ENCODE results near the gene KLHL14.
"Not testable (repeated sequence)": the region's sequence is repeated elsewhere in the genome, so short reads cannot be mapped to it uniquely, and the experiment has no call there.

The KLHL14 gene, protein sequence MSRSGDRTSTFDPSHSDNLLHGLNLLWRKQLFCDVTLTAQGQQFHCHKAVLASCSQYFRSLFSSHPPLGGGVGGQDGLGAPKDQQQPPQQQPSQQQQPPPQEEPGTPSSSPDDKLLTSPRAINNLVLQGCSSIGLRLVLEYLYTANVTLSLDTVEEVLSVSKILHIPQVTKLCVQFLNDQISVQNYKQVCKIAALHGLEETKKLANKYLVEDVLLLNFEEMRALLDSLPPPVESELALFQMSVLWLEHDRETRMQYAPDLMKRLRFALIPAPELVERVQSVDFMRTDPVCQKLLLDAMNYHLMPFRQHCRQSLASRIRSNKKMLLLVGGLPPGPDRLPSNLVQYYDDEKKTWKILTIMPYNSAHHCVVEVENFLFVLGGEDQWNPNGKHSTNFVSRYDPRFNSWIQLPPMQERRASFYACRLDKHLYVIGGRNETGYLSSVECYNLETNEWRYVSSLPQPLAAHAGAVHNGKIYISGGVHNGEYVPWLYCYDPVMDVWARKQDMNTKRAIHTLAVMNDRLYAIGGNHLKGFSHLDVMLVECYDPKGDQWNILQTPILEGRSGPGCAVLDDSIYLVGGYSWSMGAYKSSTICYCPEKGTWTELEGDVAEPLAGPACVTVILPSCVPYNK

DNA sequence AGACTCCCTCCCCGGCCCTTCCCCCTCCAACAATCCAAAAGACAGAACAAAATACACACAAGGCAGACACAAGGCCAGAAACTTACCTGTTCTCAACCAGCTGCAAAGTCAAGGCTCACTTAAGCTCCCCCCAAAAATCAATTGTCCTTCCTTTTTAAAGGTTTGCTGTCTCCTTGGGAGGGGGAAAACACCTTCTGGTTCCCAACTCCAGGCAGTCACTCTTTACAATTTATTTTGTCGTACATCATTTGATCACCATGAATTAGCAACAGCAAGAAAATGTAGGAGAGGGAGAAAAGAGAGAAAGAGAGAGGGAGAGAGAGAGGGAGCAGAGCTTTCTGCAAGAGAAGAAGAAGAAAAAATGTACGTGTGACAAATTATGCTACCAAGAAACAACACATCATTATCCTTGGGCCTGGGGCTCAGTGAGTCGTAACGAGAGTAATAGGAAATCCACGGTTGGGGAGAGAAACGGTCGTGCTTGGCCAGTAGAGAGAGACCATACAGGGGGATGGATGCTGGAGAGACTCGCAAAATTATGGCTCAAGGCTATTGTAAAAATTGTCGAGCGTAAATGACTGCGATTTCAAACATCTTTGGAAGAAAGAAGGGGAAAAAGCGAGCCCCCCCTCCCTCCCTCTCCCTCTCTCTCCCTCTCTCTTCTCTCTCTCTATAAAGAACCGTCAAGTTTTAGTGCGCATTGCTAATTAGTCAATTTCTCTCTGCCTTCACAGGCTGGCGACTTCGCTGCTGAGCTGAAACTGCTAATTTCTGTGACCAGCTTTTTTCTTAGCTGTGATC, at the start of gene KLHL14:
Gene KLHL14, minus strand, starts transcription at position 443 of the 801 bp plus-strand sequence. CDS start 2,432 bp downstream, outside the sequence.
- DNase-seq = no peak

DNA sequence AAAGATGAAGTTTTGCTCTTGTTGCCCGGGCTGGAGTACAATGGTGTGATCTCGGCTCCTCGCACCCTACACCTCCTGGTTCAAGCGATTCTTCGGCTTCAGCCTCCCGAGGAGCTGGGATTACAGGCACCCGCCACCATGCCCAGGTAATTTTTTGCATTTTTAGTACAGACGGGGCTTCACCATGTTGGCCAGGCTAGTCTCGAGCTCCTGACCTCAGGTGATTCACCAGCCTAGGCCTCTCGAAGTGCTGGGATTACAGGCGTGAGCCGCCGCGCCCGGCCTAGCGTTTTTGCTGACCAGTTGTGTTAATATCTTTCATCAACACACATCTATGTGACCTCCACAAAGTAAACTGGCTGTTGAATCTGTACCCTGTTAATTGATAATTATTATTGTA, 49.4 kb upstream of the KLHL14 start:
- DNase-seq = no peak

DNA sequence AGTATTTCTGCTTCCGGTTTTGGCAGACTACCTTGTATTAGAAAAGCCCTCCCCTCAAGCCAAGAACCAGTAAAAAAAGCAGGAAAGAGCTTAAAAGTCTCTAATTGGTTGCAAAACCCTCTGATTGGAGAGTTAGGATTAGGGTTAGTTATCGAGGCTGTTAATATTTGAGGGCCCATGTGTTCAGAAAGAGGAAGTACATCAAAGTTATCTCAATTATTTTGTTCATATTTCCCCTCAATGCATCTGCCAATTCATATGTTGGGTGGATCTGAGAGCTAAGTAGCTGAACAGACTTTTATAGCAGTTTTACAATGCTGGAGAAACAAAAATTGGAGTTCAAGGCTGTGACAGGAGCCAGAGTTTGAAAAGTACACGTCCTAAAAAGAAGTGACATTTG, 43.1 kb upstream of the KLHL14 start:
- no peak for DNase-seq

DNA sequence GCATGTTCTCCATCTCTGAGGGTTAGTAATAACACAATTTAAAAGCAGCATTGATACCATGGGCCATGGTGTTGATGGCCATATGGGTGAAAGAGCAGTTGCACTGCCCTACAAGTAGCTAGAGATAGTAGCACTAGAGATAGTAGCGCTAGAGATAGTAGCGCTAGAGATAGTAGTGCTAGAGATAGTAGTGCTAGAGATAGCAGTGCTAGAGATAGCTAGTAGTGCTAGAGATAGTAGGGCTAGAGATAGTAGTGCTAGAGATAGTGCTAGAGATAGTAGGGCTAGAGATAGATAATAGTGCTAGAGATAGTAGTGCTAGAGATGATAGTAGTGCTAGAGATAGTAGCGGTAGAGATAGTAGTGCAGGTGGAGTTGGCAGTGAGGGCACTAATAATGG, 39.5 kb upstream of the KLHL14 start:
- DNase-seq = no peak

DNA sequence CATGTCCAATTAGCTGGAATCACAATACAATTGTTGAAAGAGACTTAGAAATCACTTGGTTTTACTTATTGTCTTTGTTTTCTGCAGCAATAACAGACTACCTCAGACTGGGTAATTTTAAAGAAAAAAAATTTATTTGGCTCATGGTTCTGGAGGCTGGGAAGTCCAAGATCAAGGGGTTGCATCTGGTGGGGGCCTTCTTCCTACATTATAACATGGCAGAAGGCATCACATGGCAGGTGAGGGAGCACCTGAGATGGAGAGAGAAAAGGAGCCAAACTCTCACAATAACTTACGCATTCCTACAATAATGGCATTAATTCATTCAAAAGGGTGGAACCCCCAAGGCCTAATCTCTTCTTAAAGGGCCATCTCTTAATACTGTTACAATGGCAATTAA, 37.5 kb upstream of the KLHL14 start:
- no peak for DNase-seq

DNA sequence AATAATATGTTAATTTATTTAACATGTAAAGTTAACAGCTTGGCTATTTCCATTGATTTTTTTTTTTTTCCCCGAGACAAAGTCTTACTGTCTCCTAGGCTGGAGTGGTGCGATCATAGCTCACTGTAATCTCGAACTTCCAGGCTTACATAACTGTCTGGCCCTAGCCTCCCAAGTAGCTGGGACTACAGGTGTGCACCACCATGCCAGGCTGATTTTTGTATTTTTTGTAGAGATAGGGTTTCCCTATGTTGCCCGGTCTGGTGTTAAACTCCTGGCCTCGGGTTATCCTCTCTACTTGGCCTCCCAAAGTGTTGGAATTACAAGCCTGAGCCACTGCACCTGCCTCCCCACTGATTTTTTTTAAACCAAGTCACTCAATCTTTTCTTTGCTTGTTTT, 32.5 kb upstream of the KLHL14 start:
- no peak for DNase-seq

DNA sequence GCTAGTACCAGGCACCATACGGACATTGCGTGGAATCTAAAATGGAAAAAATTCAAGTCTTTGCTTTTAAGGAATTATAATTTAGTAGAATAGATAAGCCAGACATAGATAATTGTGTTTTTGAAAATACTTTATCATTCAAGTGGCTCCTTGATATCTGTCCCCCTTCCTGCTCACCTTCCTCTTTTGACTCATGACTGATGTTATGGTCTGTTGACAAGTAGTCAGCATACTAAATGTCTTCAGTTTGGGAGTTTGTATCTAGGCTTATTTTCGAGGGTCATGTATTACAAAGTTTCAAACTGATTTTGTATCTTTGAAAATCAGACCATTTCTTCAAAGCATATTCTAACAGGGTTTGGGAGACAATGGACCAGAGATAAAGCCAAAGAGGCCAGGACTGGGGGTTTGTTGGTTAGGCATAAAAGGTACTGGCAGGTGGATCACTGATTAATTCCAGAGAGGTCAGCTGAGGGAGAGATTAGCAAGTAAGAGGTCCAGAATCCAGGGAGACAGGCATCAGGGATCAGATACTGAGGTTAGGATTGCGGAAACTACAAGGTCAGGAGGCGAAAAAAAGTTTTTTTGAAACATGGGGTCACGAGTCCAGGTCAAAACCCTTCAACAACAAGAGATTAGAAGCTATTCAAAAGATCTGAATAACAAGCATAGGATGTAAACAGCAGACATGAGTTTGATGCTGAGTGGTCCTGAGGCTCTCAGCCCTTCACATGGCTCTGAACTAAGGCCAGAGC, 31.5 kb upstream of the KLHL14 start:
- no peak for DNase-seq

DNA sequence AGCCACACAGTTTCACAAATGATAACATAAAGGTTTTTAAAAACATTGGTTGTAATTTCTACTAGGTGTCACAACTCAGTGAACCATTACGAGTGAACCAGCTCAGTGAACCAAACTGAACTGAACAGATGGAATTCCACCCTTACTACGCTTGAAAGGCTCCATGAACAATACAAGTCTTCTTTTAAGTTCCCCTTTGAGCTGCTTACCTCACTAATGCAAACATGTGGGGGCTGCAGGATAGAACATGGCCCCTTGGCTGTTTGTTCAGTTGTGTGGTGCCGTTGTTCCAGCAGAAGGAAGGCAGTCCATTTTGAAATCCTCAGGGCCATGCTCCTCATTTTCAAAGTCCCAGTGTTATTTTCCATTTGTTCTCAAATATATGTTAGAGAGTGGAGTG, 30.7 kb upstream of the KLHL14 start:
- peak; percentile 36 for DNase-seq

DNA sequence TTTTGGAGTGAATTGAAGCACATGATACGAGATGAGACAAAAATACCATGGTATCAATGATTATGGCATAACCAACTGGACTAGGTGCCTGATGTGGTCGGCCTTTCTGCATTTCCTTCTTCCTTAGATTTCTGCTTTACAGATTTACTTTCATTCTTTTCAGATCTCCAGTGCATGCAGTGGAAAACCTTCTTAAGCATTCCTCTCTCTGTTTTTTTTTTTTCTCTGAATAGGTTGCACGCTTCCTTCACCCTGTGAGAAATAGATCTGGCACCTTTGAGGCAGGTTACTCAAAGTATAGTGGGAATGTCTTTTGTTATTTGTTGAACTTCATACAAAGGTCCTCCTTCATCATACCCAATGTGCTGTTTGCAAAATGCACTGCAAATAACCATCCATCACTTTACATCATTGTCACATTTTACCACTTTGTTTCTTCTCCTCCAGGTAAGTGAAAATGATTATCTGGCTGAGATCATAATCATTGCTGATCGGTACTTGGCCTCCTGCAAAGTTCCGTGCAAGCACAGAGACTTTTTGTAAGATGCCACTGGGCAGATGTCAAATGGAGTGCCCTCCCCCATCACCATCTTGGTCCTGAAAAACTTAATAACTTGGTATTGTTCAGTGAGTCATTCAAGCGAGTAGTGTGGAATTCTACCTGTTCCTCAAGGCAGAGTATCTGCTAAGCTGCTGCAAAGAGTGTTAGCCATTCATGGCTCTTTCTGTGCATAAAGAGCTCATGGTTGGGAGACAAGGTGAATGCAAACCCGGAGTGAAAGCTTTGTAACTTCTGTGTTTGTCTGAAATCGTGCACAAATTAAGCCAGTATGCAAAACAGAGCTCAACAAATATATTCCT, 30.0 kb upstream of the KLHL14 start:
- no peak for DNase-seq

DNA sequence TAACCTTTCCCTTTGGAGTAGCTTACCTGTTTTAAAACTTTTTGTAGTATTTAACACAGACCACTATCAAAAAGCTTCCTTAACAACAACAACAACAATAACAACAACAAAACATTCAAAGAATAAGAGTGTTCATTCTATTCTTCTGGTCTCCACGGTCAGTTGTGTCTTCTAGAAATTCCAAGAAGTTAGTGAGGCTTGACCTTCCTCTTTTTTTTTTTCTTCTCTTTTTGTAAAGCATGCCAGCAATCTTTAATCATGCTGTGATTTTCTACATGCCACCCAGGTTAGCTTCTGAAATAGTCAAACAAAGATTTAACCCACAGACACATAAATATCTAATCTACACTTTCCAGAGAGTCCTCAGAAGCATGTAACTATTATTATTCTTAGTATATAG, 28.4 kb upstream of the KLHL14 start:
- DNase-seq = no peak

DNA sequence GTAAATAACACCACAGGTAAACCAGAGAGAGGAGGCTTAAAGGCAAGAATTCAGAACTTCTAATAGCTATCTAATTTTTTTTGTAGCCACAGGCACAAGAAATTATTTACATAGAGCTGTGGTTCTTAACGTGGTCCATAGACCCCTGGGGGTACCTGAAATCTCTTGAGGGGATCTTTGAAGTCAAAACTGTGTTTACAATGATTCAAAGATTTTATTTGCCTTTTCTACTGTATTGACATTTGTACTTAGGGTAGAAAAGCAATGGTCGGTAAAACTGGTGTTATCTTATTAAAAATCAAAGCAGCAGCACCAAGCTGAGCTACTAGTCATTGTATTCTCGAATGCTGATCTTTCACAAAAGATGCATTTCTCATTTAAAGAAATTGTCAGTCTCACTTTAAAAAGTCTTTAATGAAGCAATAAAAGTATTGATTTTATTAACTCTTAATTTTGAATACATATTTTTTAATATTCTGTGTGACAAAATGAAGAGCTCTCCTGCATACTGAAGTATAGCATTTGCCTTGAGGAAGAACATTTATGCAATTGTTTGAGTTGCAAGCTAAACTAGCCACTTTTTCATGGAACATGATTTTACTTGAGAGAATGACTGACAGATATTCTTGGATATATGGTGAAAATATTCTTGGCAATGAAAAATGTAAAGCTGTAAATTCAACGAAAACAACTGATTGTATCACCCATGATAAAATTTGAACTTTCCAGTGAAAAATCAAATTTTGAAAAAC, 25.6 kb upstream of the KLHL14 start:
- no peak for DNase-seq

DNA sequence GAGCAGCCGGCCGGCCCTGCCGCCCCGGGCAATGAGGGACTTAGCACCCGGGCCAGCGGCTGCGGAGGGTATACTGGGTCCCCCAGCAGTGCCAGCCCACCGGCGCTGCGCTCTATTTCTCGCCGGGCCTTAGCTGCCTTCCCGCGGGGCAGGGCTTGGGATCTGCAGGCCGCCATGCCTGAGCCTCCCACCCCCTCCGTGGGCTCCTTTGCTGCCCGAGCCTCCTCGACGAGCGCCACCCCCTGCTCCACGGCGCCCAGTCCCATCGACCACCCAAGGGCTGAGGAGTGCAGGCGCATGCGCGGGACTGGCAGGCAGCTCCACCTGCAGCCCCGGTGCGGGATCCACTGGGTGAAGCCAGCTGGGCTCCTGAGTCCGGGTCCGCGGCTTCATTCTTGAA, 21.8 kb upstream of the KLHL14 start:
- not testable (repeated sequence) for DNase-seq

DNA sequence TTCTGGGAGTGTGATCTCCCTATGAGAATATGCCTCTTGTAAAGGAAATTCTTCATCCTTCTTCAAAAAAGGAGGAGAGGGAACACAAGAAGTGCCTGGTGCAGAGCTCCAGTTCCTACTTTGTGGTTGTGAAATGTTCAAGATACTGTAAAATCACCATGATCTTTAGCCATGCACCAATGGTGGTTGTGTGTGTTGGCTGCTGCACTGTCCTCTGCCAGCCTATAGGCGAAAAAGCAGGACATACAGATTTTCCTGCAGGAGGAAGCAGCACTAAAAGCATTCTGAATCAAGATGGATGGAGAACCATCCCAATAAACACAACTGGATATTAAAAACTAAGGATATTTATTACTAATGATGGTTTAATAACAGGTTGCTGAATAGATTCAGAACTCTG, 6.2 kb upstream of the KLHL14 start:
- DNase-seq = no peak

DNA sequence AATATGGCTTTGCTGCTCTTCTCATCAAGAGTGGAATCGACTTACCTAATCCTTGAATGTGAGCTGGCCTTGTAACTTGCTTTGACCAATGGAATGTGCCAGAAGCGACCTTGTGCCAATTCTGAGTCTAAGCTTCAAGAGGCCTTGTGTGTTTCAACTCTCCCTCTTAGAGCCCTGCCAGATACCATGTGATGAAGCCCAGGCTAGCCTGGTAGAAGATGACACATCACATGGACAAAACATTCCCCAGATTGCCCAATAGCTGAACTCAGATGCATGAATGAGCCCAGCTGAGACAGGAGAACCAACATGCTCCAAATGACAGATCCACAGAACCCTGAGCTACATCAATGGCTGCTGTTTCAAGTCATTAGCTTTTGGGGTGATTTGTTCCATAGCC, 4.2 kb upstream of the KLHL14 start:
- DNase-seq = no peak

DNA sequence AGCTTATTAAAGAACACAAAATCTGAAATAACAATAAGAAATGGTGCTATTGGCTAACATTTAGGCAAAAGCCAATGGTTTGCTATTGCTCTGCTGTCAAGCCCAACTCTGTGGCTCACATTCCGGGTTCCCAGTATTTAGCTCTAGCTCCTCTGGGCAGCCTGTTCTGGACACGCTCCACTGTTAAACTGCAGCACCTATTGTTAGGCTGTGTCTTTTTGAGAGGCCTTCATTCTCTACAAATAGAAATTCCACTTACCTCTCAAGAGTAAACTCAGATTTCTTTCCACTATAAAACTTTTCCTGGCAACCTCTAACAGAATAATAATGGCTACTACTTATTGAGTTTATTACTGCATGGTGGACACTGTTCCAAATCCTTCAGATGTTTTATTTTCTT, 3.7 kb upstream of the KLHL14 start:
- DNase-seq = no peak

DNA sequence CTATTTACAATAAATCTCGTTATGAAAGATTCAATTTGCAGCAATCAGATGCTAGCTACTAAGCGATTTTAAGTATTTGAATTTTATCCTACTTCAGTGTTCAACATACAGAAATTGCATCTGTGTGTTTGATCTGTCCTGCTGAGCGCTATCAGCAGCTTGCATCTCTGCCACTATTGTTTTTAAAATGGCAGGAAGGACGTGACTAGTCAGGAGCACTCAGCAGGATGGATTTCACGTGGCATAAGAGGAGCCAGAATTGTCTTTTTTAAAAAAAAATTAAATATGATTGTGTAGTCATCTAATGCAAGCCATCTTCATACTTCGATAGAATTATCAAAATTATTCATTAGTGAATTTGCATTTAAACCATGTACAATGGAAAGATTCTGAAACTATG, 2.8 kb upstream of the KLHL14 start:
- DNase-seq = no peak

DNA sequence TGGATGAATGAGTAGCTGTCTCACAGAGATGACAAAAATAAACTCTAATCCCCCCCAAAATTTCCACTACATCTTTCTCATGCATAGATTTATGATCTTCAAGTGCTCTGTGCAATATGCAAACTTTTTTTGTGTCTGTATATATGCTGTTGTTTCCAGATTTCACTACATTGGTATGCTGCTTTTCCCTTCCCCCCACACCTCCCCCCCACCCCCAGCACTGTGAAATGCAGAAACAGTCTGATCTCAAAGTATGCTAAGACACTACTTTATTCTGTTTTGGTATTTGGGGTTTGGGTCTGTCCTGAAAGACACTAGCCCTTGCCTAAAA, 524 bp upstream of the KLHL14 start:
- no peak for DNase-seq

DNA sequence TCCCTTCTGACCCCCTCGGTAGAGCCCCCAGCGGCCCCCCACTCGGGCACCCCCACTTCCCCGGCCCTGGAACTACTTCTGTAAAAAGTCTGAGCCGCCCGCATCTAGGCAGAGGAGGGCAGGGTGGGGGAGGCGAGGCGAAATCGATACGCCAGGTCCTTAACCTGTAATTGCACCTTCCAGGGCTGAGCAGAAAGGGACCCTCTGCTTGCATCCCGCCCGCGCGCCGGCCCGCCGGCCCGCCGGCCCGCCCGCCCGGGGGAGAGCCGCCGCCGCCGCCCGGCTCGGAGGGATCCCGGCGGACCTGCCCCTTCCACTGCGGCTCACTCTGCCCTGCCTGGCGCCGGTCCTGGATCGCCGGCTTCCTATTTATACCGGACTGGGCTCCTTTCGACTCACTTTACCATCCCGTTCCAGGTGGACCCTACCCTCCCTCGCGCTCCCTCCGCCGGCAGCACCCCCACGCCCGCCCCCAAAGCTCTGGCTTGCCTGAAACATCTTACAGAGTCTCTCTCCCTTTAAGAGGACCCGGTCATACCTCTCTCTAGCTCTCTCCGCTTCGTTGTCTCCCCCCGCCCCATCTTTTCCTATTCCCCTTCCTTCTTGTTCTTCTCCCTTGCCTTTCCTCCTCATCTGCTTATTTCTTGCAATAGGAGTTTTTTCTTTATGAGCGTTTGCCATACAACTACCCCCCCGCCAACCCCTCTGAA, 797 bp downstream of the KLHL14 start:
- DNase-seq = peak; percentile 16

DNA sequence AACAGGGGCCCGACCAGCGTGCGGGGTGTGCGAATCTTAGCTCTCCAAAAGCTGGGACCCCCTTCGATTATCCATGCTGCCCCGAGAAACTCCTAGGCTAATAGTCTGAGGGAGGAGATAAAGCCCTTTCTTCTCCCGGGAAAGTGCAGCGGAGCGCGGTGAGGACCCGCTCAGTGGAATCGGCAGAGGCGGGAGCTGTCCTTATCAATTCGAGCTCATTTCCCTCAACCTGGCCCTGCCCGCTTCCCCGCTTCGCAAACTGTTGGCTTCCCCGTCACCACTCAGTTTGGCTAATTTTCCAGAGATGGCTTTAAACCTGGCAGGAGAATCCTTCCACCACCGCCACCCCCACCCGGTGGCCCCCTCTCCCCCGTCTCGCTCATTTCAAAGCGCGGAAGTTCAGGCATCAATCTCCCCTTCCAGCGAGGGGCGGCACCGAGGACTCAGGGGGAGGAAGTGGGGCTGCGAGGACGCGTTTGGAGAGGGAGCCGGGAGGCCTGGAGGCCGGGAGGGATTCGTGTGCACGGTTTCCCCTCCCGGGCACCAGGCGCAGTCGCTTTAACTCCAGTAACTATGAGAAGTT, 1.6 kb downstream of the KLHL14 start:
- DNase-seq = no peak

DNA sequence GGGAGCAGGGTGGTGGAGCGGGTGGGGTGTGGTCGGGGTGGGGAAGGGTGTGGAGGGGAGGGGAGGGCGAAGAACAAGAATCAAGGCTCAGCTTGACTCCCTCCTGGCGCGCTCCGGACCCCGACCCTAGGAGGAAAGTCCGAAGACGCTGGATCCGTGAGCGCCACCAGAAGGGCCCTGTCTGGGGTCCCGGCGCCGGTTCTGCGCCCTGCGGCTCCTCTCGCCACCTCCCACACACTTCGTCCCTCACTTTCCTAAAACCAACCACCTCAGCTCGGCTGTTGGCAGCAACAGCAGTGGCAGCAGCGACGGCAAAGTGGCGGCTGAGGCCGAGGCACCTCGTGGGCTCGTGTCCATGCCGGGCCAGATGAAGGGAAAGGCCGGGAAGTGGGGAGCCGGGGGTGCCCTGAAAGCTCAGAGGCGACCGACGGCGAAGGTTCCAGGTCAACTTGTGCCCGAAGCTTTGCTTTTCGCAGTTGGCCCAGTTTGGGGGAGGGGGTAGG, 2.1 kb downstream of the KLHL14 start:
- no peak for DNase-seq

Data from CD4-positive, alpha-beta T cell treated with Interleukin-15 for 1 hour (primary cell).